COR-L47 (cell line): ENCODE data around the gene TRDMT1.

Source experiments
- DNase-seq: peaks from one replicate; lab custom pipeline; 2025; lab: John Stamatoyannopoulos, UW

The TRDMT1 gene

GRCh38 chr10:17209881-17210280 lies 8.4 kb upstream of the TRDMT1 start:
- no peak for DNase-seq

GRCh38 chr10:17209302-17209701 lies 7.8 kb upstream of the TRDMT1 start:
- no peak for DNase-seq

GRCh38 chr10:17208476-17208875 lies 7.0 kb upstream of the TRDMT1 start:
- DNase-seq, result no peak

GRCh38 chr10:17206210-17206709 lies 4.8 kb upstream of the TRDMT1 start:
- no peak for DNase-seq

- DNase-seq, result no peak
Measured at GRCh38 chr10:17203416-17203815, 1.9 kb upstream of the TRDMT1 start.

- no peak for DNase-seq
Measured at GRCh38 chr10:17202999-17203398, 1.5 kb upstream of the TRDMT1 start.

- DNase-seq, result no peak
Measured at GRCh38 chr10:17202506-17202905, 1.0 kb upstream of the TRDMT1 start.

- DNase-seq, result no peak
Measured at GRCh38 chr10:17201794-17202116, 283 bp upstream of the TRDMT1 start.

- DNase-seq, result no peak
Measured at GRCh38 chr10:17200001-17200911, 1.2 kb downstream of the TRDMT1 start.

GRCh38 chr10:17199351-17199804 lies 2.1 kb downstream of the TRDMT1 start:
- DNase-seq, result no peak

- DNase-seq, result no peak
Measured at GRCh38 chr10:17196573-17196972, 4.9 kb downstream of the TRDMT1 start.

- DNase-seq, result no peak
Measured at GRCh38 chr10:17196045-17196444, 5.4 kb downstream of the TRDMT1 start.

GRCh38 chr10:17195083-17195482 lies 6.4 kb downstream of the TRDMT1 start:
- DNase-seq, result no peak

GRCh38 chr10:17190602-17191001 lies 10.9 kb downstream of the TRDMT1 start:
- no peak for DNase-seq

- no peak for DNase-seq
Measured at GRCh38 chr10:17188644-17189172, 12.8 kb downstream of the TRDMT1 start.

- no peak for DNase-seq
Measured at GRCh38 chr10:17185873-17186272, 15.6 kb downstream of the TRDMT1 start.

GRCh38 chr10:17183110-17183509 lies 18.4 kb downstream of the TRDMT1 start:
- no peak for DNase-seq

GRCh38 chr10:17181751-17182150 lies 19.7 kb downstream of the TRDMT1 start:
- no peak for DNase-seq

GRCh38 chr10:17181110-17181509 lies 20.4 kb downstream of the TRDMT1 start:
- no peak for DNase-seq

GRCh38 chr10:17179002-17179401 lies 22.5 kb downstream of the TRDMT1 start:
- DNase-seq, result no peak

- no peak for DNase-seq
Measured at GRCh38 chr10:17178006-17178405, 23.5 kb downstream of the TRDMT1 start.

- no peak for DNase-seq
Measured at GRCh38 chr10:17177014-17177413, 24.5 kb downstream of the TRDMT1 start.

- DNase-seq, result no peak
Measured at GRCh38 chr10:17176091-17176490, 25.4 kb downstream of the TRDMT1 start.

GRCh38 chr10:17175551-17175950 lies 25.9 kb downstream of the TRDMT1 start:
- no peak for DNase-seq
